Measurements from ENCODE around the gene SCGN. TPM values are rescaled to one million over a fixed set of nuclear protein-coding genes. Genes with fewer than 3 reads are reported as not detected.

SCGN gene
- total and polyA plus RNA-seq, 2 of the 4 experiments (the other 2 are of a cell fraction), result not detected

DNA sequence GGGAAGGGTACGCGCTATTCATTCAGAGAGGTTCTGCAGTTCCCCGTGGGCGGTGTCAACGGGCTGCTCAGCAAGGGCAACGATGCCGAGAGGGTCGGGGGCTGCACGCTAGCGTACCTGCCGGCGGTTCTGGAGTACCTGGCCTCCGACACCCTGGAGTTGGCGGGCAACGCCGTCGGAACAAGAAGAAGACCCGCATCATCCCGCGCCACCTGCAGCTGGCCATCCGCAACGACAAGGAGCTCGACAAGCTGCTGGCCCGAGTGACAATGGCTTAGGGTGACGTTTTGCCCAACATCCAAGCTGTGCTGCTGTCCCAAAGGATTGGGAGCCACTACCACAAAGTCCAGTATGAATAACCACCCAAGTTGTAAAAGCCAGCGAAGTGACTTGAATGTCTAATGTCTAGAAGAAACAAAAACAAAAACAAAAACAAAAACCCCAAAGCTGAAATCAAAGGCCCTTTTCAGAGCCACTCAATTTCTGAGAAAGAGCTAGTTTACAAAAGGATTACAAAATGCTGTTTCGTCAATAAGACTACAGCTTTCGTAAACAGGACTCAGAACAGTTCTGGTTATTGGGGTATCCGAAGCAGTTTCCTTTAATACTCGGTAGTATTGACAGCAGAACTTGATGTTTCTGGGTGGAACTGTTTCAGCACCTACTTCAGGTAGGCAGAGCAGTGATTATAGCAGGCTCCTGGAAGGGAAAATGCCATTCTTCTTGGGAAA is 80.6 kb downstream of the SCGN start:
- no peak overlapping the region for H4K5ac ChIP-seq (ENCODE audit: low read depth, low read length)
- no peak overlapping the region for H3K14ac ChIP-seq (replicated peaks; ENCODE audit: low read depth, low read length)
- dilution Hi-C loops (cut with HindIII; ENCODE audit: low sequenced_read_pairs, unreplicated experiment), result no loop called here
- WGBS, 2 experiments (ENCODE audit: extremely low coverage in 2 of 2, insufficient read length in 1 of 2), result 45% methylated on average over 24 of the region's 30 CpGs; no CpG with 5 or more reads in 1 of the 2 experiments
- H2BK5ac ChIP-seq (ENCODE audit: low read depth, low read length, poor library complexity, severe bottlenecking), result no peak overlapping the region
- no peaks in the 10 kb centered on the region for H3K36me3 ChIP-seq (ENCODE audit: control insufficient read depth, insufficient read depth, low read length)
- no peak overlapping the region for H2BK15ac ChIP-seq (ENCODE audit: low read depth, low read length)
- ChIA-PET POLR2A (ENCODE audit: unreplicated experiment) (no interaction called here), CTCF (no interaction called here)
- H3K4ac ChIP-seq (ENCODE audit: low read depth, low read length), result no peak overlapping the region
- H2AFZ ChIP-seq (replicated peaks; ENCODE audit: low read length, poor library complexity), result no peak overlapping the region
- H3K9me1 ChIP-seq (ENCODE audit: insufficient read depth, low read length), result no peaks in the 10 kb centered on the region
- no peaks in the 10 kb centered on the region for H3K27me3 ChIP-seq (ENCODE audit: control insufficient read depth, insufficient read depth, low read length)
- no peak overlapping the region for H3K23ac ChIP-seq (ENCODE audit: low read depth, low read length)
- no peaks in the 10 kb centered on the region for H3K4me1 ChIP-seq (ENCODE audit: control insufficient read depth, insufficient read depth, low read length)
- no peak overlapping the region for H3K4me3 ChIP-seq (ENCODE audit: insufficient read depth, low read depth, low read length)
- no peak overlapping the region for H3K56ac ChIP-seq (ENCODE audit: extremely low read depth, insufficient read depth, low read length)
- H2BK20ac ChIP-seq (ENCODE audit: low read depth, low read length), result no peak overlapping the region
- H3K27ac ChIP-seq (ENCODE audit: insufficient read depth, low read length), result no peak overlapping the region
- H2BK120ac ChIP-seq (ENCODE audit: low read depth, low read length), result no peak overlapping the region
- ATAC-seq (ENCODE audit: low read depth) (no peak), DNase-seq (no peak)
- no peak overlapping the region for H4K91ac ChIP-seq (ENCODE audit: insufficient read depth, low read depth, low read length)
- H4K8ac ChIP-seq (ENCODE audit: low read depth in 2 of 2, low read length in 2 of 2), result no peak overlapping the region
- H3K9me3 ChIP-seq (ENCODE audit: control insufficient read depth, insufficient read depth, low read length), result no peaks in the 10 kb centered on the region
- in situ Hi-C loops (cut with MboI; ENCODE audit: low sequenced_read_pairs), result no loop called here
- no peak overlapping the region for H3K9ac ChIP-seq (ENCODE audit: low read depth, low read length)
- no peaks in the 10 kb centered on the region for H4K20me1 ChIP-seq (ENCODE audit: insufficient read depth, low read length)
- no peak for TF ChIP-seq FOS (IDR thresholded peaks at IDR 0.05; ENCODE audit: low read depth, low read length)
- TF ChIP-seq BHLHE40 (IDR thresholded peaks at IDR 0.05; ENCODE audit: low read depth, low read length), result no peak
- TF ChIP-seq, protein P1, sequence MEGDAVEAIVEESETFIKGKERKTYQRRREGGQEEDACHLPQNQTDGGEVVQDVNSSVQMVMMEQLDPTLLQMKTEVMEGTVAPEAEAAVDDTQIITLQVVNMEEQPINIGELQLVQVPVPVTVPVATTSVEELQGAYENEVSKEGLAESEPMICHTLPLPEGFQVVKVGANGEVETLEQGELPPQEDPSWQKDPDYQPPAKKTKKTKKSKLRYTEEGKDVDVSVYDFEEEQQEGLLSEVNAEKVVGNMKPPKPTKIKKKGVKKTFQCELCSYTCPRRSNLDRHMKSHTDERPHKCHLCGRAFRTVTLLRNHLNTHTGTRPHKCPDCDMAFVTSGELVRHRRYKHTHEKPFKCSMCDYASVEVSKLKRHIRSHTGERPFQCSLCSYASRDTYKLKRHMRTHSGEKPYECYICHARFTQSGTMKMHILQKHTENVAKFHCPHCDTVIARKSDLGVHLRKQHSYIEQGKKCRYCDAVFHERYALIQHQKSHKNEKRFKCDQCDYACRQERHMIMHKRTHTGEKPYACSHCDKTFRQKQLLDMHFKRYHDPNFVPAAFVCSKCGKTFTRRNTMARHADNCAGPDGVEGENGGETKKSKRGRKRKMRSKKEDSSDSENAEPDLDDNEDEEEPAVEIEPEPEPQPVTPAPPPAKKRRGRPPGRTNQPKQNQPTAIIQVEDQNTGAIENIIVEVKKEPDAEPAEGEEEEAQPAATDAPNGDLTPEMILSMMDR (conservative IDR thresholded peaks at IDR 0.05; ENCODE audit: low read depth, low read length), result no peak
- no peak for TF ChIP-seq NFE2L2 (IDR thresholded peaks at IDR 0.05; ENCODE audit: low read depth, low read length)
- no peak for TF ChIP-seq RFX5 (IDR thresholded peaks at IDR 0.05; ENCODE audit: low read depth, low read length)
- TF ChIP-seq CEBPB (IDR thresholded peaks at IDR 0.05; ENCODE audit: low read depth, low read length), result no peak
- no peak for TF ChIP-seq MAZ (IDR thresholded peaks at IDR 0.05; ENCODE audit: borderline replicate concordance, low read depth, low read length)
- no peak for TF ChIP-seq SMC3 (IDR thresholded peaks at IDR 0.05; ENCODE audit: low read depth, low read length)
- TF ChIP-seq CHD1 (IDR thresholded peaks at IDR 0.05; ENCODE audit: low read depth, low read length), result no peak
- no peak for TF ChIP-seq MXI1 (IDR thresholded peaks at IDR 0.05; ENCODE audit: borderline replicate concordance, low read depth, low read length)
- TF ChIP-seq RAD21 (IDR thresholded peaks at IDR 0.05; ENCODE audit: low read length), result no peak
- TF ChIP-seq RCOR1 (IDR thresholded peaks at IDR 0.05; ENCODE audit: insufficient replicate concordance, low read length), result no peak
- TF ChIP-seq, protein P2, sequence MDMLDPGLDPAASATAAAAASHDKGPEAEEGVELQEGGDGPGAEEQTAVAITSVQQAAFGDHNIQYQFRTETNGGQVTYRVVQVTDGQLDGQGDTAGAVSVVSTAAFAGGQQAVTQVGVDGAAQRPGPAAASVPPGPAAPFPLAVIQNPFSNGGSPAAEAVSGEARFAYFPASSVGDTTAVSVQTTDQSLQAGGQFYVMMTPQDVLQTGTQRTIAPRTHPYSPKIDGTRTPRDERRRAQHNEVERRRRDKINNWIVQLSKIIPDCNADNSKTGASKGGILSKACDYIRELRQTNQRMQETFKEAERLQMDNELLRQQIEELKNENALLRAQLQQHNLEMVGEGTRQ (IDR thresholded peaks at IDR 0.05; ENCODE audit: low read depth, low read length), result no peak
- TF ChIP-seq MAFK (IDR thresholded peaks at IDR 0.05; ENCODE audit: low read depth, low read length), result no peak
- no peak for TF ChIP-seq POLR2A (IDR thresholded peaks at IDR 0.05; ENCODE audit: low read depth, low read length)
- TF ChIP-seq, protein P3, sequence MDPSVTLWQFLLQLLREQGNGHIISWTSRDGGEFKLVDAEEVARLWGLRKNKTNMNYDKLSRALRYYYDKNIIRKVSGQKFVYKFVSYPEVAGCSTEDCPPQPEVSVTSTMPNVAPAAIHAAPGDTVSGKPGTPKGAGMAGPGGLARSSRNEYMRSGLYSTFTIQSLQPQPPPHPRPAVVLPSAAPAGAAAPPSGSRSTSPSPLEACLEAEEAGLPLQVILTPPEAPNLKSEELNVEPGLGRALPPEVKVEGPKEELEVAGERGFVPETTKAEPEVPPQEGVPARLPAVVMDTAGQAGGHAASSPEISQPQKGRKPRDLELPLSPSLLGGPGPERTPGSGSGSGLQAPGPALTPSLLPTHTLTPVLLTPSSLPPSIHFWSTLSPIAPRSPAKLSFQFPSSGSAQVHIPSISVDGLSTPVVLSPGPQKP (IDR thresholded peaks at IDR 0.05; ENCODE audit: borderline replicate concordance, low read depth, low read length), result no peak
- H3K4me2 ChIP-seq (ENCODE audit: low read depth, low read length), result no peak overlapping the region
- BruUV-seq (replicated peaks), result no TSS peak
- no peak overlapping the region for H2AK9ac ChIP-seq (replicated peaks; ENCODE audit: low read depth, low read length, poor library complexity)
- H2AK5ac ChIP-seq (ENCODE audit: low read depth, low read length), result no peak overlapping the region
- no peak overlapping the region for H3K18ac ChIP-seq (ENCODE audit: low read depth, low read length)
- no peaks in the 10 kb centered on the region for H3K79me1 ChIP-seq (ENCODE audit: low read depth in 1 of 2, low read length in 2 of 2)
- intact Hi-C loops (cut with micrococcal nuclease), result no loop called here
